Mesenteric fat pad (tissue), 1 donor: ENCODE data around the gene SLC45A3. TPM values are rescaled to one million over a fixed set of nuclear protein-coding genes. Genes with fewer than 3 reads are reported as not detected.
"Not testable (repeated sequence)": the region's sequence is repeated elsewhere in the genome, so short reads cannot be mapped to it uniquely, and the experiment has no call there.

Experiments used
- DNase-seq: peaks from one replicate; pipeline ENCODE4 v3.0.0-alpha.2; 2020; ENCODE audit warnings: low spot score
- total RNA-seq: library from RNA; stranded (reverse); fragmentation: NEBNext Ultra II Directional; extraction: Animal tissue kit (Norgen Biotek cat#: 25700); gene quantifications from one replicate; pipeline ENCODE4 v1.2.1, GENCODE V29; 2021
- donor health status: DM: yes; HTN: yes; CAD: no.

Gene SLC45A3
- total RNA-seq, 1 donor from 2014 or later = 2.0 TPM

DNA sequence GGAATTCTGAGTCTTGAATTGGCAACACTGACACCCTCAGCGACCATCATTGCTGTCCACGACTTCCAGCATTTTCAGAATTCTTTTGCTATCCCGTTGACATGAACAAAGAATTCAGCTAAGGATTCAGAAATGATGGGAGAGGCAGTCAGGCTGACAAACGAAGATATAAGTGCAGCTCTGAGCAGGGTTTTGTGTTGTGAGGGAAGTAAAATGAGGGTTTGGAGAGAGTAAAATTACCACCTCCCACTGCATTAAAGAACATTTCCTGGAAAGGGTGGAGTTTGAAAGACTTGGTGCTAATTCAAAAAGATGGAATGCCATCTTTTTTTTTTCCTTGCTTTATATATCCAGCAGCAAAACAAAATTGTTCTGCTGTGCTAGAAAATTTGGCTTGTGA lies 43.6 kb downstream of the SLC45A3 start:
- no peak for DNase-seq

DNA sequence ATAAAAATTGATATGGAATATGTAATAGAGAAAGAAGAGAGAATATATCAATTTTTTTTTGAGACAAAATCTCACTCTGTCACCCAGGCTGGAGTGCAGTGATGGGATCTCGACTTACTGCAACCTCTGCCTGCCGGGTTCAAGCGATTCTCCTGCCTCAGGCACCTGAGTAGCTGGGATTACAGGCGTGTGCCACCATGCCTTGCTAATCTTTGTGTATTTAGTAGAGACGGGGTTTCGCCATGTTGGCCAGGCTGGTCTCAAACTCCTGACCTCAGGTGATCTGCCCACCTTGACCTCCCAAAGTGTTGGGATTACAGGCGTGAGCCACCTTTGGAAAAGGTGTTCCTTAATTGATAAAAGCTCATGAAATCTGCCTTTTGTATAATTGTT lies 44.2 kb downstream of the SLC45A3 start:
- not testable (repeated sequence) for DNase-seq

GRCh38 chr1:205633421-205633976 lies 46.8 kb downstream of the SLC45A3 start:
- no peak for DNase-seq

DNA sequence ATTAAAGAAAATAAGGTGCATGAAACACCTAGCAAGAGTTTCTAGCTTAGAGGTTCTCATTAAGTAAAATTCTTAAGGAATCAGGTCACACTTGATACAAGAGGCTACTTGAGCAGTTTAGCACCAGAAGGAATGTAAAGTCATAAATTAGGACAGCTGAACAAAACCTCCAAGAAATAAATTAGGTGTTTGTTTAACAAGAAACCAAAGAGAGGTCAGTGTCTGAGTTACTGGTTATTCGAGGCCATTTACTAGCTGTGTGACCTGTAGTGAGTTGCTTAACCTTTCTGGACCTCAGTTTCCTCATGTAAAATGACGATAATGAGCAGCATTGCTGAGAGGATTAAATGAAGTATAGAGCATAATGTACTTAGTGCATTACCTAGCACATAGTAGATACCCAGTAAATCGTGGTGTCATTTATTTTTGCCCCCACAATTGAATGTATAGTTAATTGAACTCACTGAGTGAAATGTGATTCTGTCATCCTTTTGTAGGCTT lies 47.6 kb downstream of the SLC45A3 start:
- DNase-seq = no peak

DNA sequence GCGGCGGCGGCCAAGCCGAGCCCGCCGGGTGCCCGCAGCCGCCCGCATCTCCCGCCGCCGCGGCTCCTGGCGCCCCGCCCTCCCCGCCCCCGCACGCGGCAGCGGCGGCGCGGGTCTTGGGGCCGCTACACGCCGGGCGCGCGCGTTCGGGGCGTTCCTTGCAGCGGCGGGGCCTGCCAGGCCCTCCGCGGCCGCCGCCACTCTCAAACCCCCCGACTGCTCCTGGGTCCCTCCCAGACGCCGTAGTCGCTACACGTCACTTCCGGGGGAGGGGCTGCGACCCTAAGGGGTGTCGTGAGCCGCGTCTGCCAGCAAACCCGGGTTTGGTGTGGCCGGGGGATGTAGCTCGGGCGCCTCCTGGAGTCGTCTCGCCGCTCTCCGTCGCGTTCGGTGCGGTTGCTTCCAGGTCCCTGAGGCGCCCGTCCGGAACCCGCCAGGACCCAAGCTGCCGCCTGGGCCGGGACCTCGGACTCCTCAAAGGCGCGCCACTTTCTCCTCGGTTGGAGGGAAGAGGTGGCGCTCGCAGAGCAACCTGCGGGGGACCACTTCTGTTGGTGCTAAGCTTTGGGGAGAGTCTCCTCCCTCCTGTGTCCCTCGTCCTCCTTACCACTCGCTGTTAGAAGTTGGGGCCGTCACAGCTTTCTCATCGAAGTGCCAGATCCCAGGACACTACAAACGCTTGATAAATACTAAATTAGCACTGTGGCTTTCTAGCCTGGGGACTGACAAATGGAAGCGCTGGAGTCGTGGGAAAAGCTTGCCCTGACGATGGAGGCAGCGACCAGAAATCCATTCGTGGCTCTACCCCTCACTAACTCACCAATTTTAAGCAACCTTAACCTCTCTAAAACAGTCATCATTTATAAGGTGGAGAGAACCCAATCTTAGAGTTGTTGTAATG lies 48.3 kb downstream of the SLC45A3 start, which contains the start of gene ELK4:
TSS of gene ELK4 (minus strand) at position 244 of the 901 bp plus-strand sequence. CDS start 8,129 bp downstream, outside the sequence.
- DNase-seq = peak; percentile 99

GRCh38 chr1:205631010-205631767 lies 49.1 kb downstream of the SLC45A3 start:
- DNase-seq = no peak

GRCh38 chr1:205630651-205631009 lies 49.7 kb downstream of the SLC45A3 start:
- DNase-seq = no peak

DNA sequence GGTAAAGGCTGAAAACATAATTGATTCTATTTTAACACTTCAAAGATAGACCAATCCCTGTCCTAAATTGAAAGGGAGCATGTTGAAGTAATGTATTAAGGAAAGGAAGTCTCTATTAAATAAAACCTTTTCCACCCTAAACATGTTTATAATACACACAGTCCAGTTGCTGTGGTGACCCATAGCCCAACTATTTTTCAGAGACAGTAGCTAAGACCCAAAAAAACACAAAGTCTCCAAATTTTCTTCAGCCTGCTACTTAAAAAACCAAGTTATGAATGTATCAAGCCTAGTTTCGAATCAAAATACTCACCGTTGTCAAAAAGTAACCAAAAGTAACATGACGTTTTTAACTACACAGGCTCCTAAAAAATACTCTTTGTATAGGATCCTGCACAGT lies 50.1 kb downstream of the SLC45A3 start:
- no peak for DNase-seq

DNA sequence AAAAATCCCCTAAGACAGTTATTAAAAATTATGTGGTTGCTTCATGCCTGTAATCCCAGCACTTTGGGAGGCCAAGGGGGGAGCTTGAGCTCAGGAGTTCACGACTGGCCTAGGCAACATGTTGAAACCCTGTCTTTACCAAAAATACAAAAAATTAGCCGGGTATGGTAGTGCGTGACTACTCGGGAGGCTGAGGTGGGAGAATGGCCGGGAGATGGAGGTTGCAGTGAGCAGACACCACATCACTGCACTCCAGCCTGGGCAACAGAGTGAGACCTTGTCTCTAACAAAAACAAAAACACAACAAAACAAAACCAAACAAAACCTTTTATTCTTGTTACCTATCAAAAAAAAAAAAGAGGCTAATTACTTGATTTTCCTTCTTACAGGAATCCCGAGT lies 50.6 kb downstream of the SLC45A3 start:
- DNase-seq = no peak

DNA sequence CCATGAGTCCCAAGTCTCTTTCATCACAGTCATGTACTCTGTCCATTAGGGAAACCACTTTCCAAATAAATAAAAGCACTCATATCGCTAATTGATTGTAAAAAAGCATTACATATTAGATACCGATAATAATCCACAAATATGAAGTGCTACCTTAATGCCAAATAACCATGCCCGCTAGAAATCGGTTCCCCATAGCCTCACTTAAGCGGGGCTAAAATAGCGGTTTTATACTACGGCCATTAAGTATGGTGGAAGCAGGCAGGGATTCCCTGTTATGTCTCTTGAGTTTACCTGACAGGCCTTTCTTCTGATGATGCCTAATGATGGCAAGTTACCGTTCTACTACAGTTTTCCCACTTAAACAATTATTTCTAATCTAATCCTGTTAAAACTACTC lies 52.4 kb downstream of the SLC45A3 start:
- DNase-seq = no peak

- no peak for DNase-seq
Observed at GRCh38 chr1:205626216-205626615, 54.1 kb downstream of the SLC45A3 start.

DNA sequence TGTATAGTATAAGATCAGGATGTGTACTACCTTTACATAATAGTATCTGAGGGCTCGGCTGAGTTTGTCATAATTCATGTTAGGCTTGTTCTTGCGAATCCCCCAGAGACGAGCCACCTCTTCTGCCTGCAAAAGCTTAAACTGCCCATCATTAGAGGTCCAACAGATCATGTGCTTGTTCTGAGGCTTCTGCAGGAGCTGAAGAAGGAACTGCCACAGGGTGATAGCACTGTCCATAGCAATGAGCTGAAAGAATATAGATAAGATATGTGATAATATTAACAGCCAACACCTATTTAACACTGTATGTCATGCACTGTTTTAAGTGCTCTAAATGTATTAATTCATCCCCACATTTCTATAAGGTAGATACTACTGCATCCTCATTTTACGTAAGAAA lies 56.7 kb downstream of the SLC45A3 start:
- DNase-seq = no peak

DNA sequence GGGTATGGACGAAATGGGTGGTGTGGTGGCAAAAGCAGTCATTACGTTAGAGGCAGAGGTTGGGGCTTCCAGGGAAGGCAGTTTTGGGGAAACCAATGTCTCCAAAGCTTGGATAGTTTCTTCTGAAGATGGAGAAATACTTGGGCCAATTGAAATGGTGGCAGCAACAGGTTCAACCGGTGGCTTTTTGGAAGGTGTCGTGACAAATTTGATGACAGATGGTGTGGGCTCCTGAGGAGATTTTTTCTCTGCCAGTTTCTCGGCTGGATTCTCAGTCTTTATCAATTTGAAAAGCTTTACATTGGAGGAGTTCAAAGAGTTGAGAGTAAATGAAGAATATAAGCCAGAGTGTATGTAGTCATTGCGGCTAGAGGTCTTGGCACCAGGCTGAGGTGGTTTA lies 60.0 kb downstream of the SLC45A3 start:
- no peak for DNase-seq

DNA sequence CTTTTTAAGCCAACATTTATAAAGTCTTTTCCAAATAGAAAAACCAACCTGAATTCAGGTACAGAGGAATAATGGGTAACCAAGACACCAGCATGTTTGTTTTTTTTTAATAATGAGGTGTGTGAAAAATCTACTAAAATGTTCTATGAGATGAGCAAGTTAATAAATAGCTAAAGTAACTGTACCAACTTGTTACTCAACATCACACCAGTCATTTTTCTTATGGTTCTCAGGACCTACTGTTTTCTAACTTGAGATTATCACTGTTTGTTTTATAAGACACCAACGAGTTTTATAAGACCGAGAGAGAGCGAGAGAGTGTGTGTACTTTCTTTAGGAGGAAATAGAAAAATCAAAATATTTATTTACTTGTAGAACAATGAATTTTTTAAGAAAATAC lies 60.9 kb downstream of the SLC45A3 start:
- DNase-seq = no peak

DNA sequence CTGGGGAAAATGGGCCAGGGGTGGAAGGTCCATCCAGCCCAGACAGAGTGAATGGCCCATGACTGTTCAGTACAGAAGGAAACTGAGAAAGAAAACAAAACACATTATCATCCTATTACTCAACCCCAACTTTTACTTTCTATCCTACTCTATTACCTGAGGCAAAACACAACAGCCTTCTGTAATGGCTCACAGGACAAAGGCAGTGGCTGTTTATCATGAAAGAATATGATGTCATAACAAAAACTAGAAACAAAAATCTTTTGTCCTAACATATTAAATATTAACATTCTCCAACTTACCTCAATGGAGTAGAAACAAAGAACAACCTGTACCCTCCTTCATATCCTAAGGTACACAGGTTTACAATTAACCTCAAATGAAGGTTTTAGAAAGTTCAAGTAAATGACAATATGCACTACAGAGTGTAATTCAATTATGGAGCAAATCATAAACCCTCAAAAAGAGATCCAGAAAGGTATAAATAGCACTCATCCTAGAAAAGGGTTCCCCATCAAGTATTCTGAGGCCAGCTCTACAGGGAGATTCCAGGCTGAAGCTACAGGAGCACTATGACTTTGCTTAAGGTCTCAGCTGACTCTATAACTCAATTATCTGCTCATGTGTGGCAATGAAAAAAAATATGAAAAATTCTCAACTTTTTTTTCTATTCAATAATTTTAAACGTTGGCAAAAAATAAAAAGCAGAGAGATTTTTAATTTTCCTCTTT lies 63.6 kb downstream of the SLC45A3 start:
- no peak for DNase-seq

- no peak for DNase-seq
Observed at GRCh38 chr1:205615789-205616188, 64.5 kb downstream of the SLC45A3 start.

GRCh38 chr1:205613854-205614412 lies 66.4 kb downstream of the SLC45A3 start:
- DNase-seq = no peak

DNA sequence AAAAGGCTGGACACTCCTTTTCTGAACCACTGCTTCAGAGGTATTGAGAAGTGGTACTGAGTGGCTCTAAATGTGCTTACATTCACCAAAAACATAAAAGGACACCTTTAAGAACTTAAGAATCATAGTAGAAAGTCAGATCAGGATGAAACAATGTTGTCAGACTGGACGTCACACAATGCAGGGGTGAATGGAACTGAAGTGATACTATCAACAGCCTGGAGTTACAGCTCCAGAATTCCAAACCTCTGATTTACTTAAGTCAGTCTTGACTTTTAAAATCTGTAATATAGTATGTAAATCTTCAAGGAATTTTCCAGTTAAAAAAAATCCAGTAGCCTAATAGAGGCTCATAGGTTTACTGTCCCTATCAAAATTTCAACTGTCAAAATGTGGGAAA lies 67.8 kb downstream of the SLC45A3 start:
- DNase-seq = no peak

GRCh38 chr1:205612104-205612503 lies 68.2 kb downstream of the SLC45A3 start:
- no peak for DNase-seq

DNA sequence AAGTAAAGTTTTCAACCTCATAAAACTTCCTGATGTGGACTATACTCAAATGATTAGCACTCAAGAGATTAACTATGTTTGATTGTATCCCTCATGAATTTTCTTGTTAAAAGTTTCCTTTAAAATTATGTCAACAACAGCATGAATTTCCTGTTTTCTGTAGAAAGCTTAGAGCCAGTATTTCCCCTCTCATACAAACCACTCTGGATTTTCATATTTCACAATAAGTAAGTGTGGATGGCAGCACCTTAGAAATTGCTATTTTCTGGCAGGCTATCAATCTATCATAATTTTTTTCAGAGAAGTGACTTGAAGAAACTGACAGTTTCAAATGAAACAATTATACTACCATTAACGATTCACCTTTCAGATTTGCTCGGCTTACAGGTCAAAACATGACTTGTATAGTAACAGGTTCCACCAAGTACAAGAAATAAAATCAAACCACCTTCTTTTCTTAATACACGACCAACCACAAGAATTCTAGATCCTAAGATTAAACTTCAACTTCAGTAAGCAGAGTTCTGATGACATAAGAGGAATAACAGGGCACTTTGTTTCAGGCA lies 69.3 kb downstream of the SLC45A3 start:
- DNase-seq = no peak

- DNase-seq = no peak
Observed at GRCh38 chr1:205610036-205610435, 70.3 kb downstream of the SLC45A3 start.
